Panc1 (cell line): ENCODE results near the gene KLHL26. TPM values are rescaled to one million over a fixed set of nuclear protein-coding genes. Genes with fewer than 3 reads are reported as not detected.

Source experiments
- ATAC-seq: fragments of 200-7000 bp; cut with Tn5 transposase; 2 replicates; pipeline ENCODE4 v1.9.1; 2020; ENCODE audit warnings: mild to moderate bottlenecking, moderate library complexity
- BruUV-seq: library from RNA; stranded (reverse); fragments of 400-500 nt; replicated peaks from 2 replicates; lab custom pipeline; 2021; lab: Mats Ljungman, UMichigan
- CTCF ChIA-PET: fragments of 300-600 bp; sonication (Branson Sonifier 250); formaldehyde crosslinking; loops from one replicate; lab custom pipeline; 2022; ENCODE audit warnings: antibody characterized with exemption; lab: Charles Lee
- POLR2A ChIA-PET: fragments of 300-600 bp; sonication (Branson Sonifier 250); formaldehyde crosslinking; loops from one replicate; lab custom pipeline; 2022; ENCODE audit warnings: antibody characterized with exemption; lab: Charles Lee
- DNase-seq: peaks from one replicate; pipeline ENCODE4 v3.0.0-alpha.2; 2010; ENCODE audit warnings: low read depth, low spot score
- H3K27ac ChIP-seq: 2 replicates; pipeline ENCODE4 v1.5.1; 2011; ENCODE audit warnings: mild to moderate bottlenecking, low read length, inconsistent platforms
- H3K27me3 ChIP-seq: fragments of 200-500 bp; sonication (Bioruptor generic); 2 replicates; pipeline ENCODE4 v1.6.0; 2014; ENCODE audit warnings: low read length, inconsistent platforms; ENCODE audit not compliant: control insufficient read depth, insufficient read depth
- H3K36me3 ChIP-seq: fragments of 200-500 bp; sonication (Bioruptor generic); 2 replicates; pipeline ENCODE4 v1.5.1; 2014; ENCODE audit warnings: inconsistent platforms, mild to moderate bottlenecking, low read length, moderate library complexity; ENCODE audit not compliant: control insufficient read depth, insufficient read depth
- H3K4me1 ChIP-seq: 2 replicates; pipeline ENCODE4 v1.5.1; 2011; ENCODE audit warnings: inconsistent platforms, mild to moderate bottlenecking, low read length, moderate library complexity; ENCODE audit not compliant: control insufficient read depth, insufficient read depth
- H3K4me3 ChIP-seq, 2 experiments: 2 replicates each; pipeline ENCODE4 v1.5.1; 2011 to 2012; ENCODE audit warnings: low read depth in 2 of 2, low read length in 2 of 2, mild to moderate bottlenecking in 2 of 2, inconsistent platforms in 1 of 2, moderate library complexity in 1 of 2
- H3K9me3 ChIP-seq: fragments of 200-500 bp; sonication (Bioruptor generic); 2 replicates; pipeline ENCODE4 v1.5.1; 2014; ENCODE audit warnings: low read depth, mild to moderate bottlenecking, inconsistent platforms, low read length, moderate library complexity; ENCODE audit not compliant: control insufficient read depth, insufficient read depth
- CTCF ChIP-seq: fragments of 450-650 bp; IDR thresholded peaks from 2 replicates; pipeline ENCODE4 v1.5.1; 2017; ENCODE audit warnings: mild to moderate bottlenecking
- POLR2AphosphoS5 ChIP-seq: IDR thresholded peaks from 2 replicates; pipeline ENCODE4 v1.6.1; 2012; ENCODE audit warnings: mild to moderate bottlenecking, low read depth, low read length, moderate library complexity
- SIN3A ChIP-seq: IDR thresholded peaks from 2 replicates; pipeline ENCODE4 v1.6.1; 2012; ENCODE audit warnings: low read depth, mild to moderate bottlenecking, low read length, moderate library complexity, borderline replicate concordance; ENCODE audit not compliant: insufficient read depth
- TCF7L2 ChIP-seq: IDR thresholded peaks from 2 replicates; pipeline ENCODE4 v1.6.1; 2011; ENCODE audit warnings: mild to moderate bottlenecking, low read depth, low read length, inconsistent platforms
- in situ Hi-C: cut with HindIII; loops from 2 replicates; pipeline ENCODE4 v1.10.0; 2016; ENCODE audit warnings: low sequenced_read_pairs, low pct_unique_long_range_greater_than_20kb
- intact Hi-C: fragments of 100-400 bp; cut with micrococcal nuclease; formaldehyde crosslinking; loops from one replicate; pipeline ENCODE4 v1.10.0; 2022; ENCODE audit not compliant: unreplicated experiment
- total RNA-seq: library from RNA; stranded (reverse); gene quantifications from one replicate; pipeline ENCODE4 v1.2.1, GENCODE V29; 2021; ENCODE audit not compliant: unreplicated experiment
- TF ChIP-seq, protein P1 (sequence below), 2 experiments: IDR thresholded peaks; 2 replicates each; pipeline ENCODE4 v1.6.1; 2011 to 2012; ENCODE audit warnings: low read depth in 2 of 2, control low read depth in 1 of 2, low read length in 1 of 2, mild to moderate bottlenecking in 1 of 2, moderate library complexity in 1 of 2; ENCODE audit not compliant: insufficient read depth in 1 of 2

Gene KLHL26
- total RNA-seq, 1 experiment from 2014 or later = 4.4 TPM

DNA sequence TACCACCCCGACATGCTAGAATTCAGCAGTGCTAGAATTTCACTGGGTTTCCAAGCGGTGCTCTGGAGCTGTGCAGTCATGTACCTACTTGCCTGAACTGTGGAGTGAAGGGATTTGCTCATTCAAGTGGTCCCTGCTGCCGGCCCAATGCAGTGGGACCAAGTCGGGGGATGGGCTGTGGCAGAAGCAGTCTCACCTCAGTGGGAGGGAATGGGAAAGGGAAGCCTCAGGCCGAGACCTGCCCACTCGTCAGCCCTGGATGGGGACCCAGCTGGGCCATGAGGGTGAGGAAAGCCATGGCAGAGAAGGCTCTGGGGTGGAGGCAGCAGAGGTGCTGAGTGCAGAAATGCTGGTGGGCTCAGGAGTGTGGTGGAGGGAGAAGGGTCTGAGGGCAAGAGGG is 14.9 kb downstream of the KLHL26 start:
- Histone ChIP-seq H3K27ac (no peak overlapping the region), H3K4me3 (no peak overlapping the region), H3K4me1 (no peaks in the 10 kb centered on the region), H3K27me3 (no peaks in the 10 kb centered on the region), H3K36me3 (no peaks in the 10 kb centered on the region), H3K9me3 (no peaks in the 10 kb centered on the region)
- intact Hi-C loops (no loop called here), in situ Hi-C loops (no loop called here)
- TF ChIP-seq TCF7L2 = no peak
- TF ChIP-seq POLR2AphosphoS5 = no peak
- TF ChIP-seq CTCF = no peak
- no peak for TF ChIP-seq SIN3A
- TF ChIP-seq, protein P1, sequence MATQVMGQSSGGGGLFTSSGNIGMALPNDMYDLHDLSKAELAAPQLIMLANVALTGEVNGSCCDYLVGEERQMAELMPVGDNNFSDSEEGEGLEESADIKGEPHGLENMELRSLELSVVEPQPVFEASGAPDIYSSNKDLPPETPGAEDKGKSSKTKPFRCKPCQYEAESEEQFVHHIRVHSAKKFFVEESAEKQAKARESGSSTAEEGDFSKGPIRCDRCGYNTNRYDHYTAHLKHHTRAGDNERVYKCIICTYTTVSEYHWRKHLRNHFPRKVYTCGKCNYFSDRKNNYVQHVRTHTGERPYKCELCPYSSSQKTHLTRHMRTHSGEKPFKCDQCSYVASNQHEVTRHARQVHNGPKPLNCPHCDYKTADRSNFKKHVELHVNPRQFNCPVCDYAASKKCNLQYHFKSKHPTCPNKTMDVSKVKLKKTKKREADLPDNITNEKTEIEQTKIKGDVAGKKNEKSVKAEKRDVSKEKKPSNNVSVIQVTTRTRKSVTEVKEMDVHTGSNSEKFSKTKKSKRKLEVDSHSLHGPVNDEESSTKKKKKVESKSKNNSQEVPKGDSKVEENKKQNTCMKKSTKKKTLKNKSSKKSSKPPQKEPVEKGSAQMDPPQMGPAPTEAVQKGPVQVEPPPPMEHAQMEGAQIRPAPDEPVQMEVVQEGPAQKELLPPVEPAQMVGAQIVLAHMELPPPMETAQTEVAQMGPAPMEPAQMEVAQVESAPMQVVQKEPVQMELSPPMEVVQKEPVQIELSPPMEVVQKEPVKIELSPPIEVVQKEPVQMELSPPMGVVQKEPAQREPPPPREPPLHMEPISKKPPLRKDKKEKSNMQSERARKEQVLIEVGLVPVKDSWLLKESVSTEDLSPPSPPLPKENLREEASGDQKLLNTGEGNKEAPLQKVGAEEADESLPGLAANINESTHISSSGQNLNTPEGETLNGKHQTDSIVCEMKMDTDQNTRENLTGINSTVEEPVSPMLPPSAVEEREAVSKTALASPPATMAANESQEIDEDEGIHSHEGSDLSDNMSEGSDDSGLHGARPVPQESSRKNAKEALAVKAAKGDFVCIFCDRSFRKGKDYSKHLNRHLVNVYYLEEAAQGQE (IDR thresholded peaks at IDR 0.05; ENCODE audit: insufficient read depth in 1 of 2, low read depth in 2 of 2, low read length in 1 of 2) = no peak
- 0 out of 2 replicates have a peak, but pooled peaks have one; percentile 18 for ATAC-seq
- CTCF ChIA-PET = no interaction called here
- no TSS peak for BruUV-seq
- POLR2A ChIA-PET = no interaction called here
- no peak for DNase-seq

DNA sequence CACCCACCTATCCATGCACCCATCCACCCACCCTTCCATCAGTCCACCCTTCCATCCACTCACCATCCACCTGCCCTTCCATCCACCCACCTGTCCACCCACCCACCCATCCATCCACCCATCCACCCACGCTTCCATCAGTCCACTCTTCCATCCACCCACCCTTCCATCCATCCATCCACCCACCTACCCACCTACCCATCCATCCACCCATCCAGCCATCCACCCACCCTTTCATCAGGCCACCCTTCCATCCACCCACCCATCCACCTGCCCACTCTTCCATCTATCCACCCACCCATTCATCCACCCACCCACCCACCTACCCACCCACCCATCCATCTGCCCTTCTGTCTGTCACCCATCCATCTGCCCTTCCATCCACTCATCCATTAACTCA is 17.0 kb downstream of the KLHL26 start:
- BruUV-seq = no TSS peak
- Histone ChIP-seq H3K27me3 (no peaks in the 10 kb centered on the region), H3K36me3 (no peaks in the 10 kb centered on the region), H3K4me1 (0 out of 2 replicates have a peak, but pooled peaks cover 3% of the 10 kb centered on the region), H3K4me3 (no peak overlapping the region), H3K9me3 (no peaks in the 10 kb centered on the region), H3K27ac (no peak overlapping the region)
- no peak for TF ChIP-seq SIN3A
- TF ChIP-seq, protein P1 (IDR thresholded peaks at IDR 0.05; ENCODE audit: insufficient read depth in 1 of 2, low read depth in 2 of 2, low read length in 1 of 2) = no peak
- TF ChIP-seq CTCF = no peak
- no peak for TF ChIP-seq POLR2AphosphoS5
- TF ChIP-seq TCF7L2 = no peak
- in situ Hi-C loops = no loop called here
- no peak for ATAC-seq
- DNase-seq = no peak
- intact Hi-C loops = no loop called here
- POLR2A ChIA-PET = no interaction called here
- CTCF ChIA-PET = no interaction called here
